SIG-M5 (cell line): ENCODE measurements around the gene RHAG.
"Not testable (repeated sequence)": the region's sequence is repeated elsewhere in the genome, so short reads cannot be mapped to it uniquely, and the experiment has no call there.

ENCODE experiments used
- DNase-seq: peaks from one replicate; lab custom pipeline; 2025; lab: John Stamatoyannopoulos, UW

RHAG gene

DNA sequence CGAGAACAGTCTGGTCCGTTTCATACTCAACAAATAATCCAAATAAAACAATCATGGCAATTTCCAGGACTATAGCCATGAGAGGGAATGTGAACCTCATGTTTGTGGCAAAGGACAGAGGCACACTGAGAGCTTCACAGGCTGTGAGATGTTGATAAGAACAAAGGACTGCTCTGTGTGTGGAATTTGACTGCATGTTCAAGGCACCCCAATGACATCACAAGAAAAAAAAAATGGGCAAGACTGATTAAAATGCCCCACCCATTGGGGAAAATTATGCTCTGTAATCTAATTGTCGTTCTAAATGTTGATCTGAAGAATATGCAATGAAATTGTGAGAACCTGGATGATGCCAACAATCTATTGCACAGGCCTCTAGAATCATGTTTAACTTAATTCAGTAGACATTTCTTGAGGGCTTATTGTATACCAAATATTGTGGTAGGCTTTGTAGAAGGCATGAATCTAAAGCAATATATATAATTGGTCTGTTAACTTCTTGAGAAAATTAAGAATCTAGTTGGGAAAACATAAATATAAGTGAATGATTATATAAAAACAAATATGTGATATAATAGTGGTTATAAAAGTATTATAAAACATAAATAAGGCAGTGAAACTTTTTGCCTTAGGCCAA, at the start of gene RHAG:
Gene RHAG, minus strand, starts transcription at position 127 of the 637 bp plus-strand sequence. Its CDS starts 27 bp downstream, at position 100.
- DNase-seq = no peak

DNA sequence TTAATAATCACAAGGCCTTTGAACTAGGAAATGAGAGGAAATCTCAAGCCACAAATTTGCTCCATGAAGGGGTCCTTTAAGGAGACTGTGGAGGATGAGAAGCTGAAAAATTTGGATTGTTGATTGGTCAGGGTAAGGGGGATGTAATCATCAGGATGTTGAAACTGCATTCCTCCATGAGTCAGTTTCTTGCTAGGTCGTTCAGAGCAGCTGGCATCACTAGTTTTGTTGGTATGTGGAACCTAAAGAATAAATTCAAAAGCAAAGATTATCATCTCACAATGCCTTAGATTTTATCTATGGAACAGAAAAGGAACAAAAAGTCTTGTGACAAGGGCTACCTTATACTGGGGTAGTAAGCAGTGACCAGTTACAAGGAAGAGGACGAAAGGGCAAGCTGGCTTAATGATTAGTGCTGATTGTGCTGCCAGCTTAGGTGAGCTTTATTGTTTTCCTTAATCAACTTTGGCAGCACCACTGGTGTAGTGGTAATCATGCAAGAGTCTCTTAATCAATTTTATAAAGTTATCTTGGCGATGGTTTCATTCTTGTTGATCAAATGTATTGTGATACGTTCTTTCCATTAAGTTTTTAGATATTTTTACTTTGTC, 40.1 kb upstream of the RHAG start:
- DNase-seq = no peak

DNA sequence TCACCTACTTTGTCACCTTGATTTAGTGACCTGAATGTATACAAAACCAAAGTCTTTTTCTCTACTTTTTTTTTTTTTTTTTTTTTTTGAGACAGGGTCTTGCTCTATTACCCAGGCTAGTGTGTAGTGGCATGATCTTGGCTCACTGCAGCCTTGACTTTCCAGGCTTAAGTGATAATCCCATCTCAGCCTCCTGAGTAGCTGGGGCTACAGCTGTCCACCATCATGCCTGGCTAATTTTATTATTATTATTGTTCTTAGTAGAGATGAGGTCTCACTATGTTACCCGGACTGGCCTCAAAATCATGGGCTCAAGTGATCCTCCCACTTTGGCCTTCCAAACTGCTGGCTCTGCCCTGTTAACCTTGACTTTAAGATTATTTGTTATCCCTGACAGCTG, 39.2 kb upstream of the RHAG start:
- DNase-seq = no peak

DNA sequence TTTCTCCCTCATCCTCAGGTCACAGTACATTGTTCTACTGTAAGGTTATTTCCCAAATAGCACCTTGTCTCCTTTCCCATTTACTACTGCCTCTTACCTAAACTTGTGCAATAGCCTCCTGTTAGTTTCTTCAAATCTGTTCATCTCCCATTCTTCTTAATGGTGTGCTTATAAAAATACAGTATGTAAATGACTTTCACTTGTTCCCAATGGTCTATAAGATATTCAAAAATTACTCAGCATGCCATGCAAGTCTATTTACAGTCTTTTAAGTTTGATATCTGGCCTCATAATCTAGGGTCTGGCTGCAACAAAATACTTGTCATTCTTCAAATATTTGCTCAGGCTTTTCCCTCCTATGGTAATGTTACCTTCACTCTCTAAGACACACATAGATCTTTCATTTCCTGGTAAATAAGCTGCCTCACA, 31.5 kb upstream of the RHAG start:
- no peak for DNase-seq

DNA sequence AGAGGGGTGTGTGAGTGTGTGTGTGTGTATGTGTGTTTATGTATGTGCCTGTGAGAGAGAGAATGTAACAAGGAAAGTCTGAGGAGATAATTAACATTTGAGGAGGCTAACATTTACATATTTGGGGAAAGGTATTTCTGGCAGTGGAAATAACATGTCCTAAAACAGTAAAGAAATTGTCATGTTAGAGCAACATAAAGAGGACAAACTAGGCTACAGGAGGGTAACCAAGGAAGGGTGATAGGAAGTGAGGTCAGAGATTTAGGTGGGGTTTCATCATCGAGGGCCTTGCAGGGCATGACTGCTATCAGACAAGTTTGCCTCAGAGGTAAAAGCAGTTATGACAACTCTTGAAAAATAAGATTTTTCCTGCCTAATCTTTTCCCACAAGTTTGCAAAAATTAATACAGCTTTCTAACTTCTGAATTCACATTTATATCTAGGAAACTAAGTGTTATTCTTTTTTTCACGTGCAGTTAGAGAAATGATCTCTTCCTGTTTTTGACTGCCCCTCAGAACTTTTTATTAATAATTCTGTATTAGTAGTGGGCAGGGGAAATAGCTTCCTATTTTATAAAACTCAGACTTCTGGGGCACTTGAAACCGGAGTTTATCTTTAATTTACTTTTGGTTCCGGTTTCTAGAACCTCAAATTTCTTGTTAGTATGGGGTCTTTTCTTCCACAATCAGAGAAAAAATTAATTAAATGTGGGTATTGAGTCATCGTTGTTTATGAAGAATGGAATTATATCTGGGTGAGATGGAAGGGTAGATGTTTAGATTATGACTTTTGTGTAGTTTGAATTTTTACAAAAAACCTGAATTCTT, 30.5 kb upstream of the RHAG start:
- DNase-seq = no peak

DNA sequence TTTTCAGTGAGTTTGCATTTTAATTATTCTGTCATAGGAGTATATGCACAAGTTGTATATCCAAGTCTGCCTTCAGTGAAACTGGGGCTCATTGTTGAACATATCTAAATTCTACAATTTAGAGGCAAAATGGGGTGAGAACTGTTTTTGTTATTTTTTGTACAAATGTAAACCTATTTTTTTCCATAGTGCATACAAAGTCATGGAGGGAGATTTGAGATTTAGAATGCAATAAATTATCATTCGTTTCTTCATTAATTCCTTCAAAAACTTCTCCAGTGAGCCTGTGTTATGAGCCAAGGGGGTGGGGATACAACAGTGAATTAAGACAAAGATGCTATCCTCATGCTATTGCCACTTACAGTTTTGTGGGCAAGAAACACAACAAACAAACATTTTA, 29.8 kb upstream of the RHAG start:
- no peak for DNase-seq

DNA sequence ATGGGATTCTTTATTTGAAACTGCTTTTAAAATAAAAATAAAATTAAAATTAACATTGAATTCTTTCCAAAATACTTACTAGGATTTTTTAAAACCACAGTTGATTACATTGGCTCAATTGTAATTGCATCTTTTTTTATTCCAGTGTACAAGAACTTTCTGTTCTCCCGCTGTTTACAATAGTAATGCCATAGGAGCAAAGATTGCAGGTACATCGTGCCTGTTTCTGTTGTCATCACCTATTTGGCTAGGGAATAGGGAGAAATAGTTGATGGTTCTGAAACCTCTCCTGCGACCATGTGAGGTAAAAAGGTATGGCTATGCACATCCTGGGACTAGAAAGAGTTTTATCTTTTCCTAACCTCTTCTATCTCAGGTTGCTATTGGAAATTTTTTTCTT, 28.2 kb upstream of the RHAG start:
- no peak for DNase-seq

DNA sequence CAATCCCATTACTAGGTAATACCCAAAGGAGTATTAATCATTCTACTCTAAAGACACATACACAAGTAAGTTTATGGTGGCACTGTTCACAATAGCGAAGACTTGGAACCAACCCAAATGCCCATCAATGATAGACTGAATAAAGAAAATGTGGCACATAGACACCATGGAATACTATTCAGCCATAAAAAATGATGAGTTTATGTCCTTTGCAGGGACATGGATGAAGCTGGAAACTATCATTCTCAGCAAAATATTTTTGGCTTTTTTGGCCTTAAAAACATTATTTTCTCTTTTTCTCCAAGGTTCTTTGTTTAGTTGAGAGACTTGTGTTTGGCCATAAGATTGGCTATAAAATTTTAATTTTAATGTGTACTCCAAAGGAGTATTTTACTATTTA, 27.4 kb upstream of the RHAG start:
- DNase-seq = not testable (repeated sequence)

DNA sequence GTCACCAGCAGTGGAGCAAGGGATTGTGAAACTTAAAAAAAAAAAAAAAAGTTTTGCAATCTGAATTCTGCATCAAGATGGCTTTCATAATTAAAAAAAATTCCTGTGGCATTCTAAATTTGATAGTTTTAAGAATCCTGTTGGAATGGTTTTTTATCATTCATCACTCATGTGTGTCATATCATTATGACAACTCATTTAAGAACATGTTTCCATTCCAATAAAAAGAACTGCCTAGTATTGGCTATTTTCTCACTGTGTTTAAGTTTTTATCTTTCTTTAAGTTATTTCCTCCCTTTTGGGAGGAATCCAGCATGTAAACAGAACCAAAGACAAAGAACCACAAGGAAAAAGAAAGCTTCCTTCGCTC, 26.2 kb upstream of the RHAG start:
- no peak for DNase-seq

DNA sequence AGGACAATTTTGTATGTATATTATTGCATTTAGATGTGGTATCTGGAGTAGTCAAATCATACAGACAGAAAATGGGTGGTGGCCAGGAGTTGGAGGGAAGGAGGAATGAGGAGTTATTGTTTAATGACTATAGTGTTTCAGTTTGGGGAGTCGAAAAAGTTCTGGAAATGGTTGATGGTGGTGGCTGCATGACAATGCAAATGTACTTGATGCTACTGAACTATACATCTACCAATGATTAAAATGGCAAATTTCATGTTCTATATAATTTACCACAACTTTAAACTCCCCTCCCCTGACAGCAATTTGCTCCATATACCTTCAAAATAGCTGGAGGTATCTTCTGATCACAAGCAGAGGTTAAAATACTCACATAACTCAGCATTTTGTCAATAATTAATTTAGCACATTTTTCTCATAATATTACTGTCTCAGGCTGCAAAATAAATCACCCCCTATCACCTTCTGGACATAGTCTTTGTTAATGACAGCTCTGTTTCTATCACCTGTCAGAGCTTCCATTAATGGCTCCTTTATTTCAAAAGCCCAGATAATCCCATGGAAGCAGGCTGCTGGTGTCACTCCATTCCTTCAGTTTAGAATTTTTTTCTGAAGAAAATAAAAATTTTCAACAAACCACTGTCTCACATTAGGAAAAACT, 25.7 kb upstream of the RHAG start:
- DNase-seq = no peak

DNA sequence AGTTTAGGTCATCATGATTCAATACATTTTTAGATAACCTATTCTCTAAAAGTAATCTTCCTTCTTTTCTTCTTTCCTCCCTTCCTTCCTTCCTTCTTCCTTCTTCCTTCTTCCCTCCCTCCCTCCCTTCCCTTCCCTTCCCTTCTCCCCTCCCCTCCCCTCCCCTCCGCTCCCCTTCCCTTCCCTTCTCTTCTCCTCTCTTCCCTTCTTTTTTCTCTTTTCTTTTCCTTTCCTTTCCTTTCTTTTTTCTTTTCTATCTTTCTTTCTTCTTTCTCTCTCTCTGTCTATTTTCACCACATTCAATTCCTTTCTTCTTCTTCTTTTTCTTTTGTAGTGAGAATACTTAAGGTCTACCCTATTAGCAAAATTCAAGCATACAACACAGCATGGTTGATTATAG, 17.3 kb upstream of the RHAG start:
- DNase-seq = no peak

DNA sequence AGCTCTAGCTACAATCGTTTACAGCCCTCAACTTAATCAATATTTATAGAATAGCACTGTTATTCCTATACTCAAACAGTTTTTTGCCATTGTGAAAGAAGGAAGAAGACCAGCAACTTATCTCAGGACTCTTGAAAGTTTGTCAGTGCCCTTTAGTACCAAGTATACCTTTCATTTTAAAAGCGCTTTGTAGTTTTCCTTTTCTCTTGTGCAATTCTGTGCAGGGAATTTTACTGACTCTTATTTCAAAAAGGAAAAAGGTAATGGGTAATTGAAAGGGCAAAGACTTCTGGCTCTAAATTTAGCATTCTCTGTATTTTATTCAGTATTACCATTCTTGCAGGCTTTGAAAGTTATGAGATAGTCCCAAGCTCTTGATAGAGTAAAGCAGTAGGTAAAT, 16.8 kb upstream of the RHAG start:
- no peak for DNase-seq

DNA sequence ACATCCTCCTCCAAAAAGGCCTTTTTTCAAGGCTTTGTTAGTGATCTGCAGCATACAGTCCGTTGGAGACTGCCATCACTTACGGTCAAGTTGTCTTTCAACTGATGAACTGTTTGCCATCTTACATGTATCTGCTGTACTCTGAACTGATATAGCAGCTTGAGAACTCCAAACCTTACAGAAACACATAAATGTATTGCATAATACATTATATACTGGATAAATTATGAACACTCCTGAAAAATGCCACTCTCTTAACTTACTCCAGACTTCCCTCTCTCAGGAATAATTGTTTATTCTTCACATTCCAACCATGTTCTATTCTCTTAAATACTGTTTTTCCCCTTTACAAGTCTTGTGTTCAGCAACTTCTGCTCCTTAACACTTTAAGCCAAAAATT, 14.6 kb upstream of the RHAG start:
- no peak for DNase-seq

DNA sequence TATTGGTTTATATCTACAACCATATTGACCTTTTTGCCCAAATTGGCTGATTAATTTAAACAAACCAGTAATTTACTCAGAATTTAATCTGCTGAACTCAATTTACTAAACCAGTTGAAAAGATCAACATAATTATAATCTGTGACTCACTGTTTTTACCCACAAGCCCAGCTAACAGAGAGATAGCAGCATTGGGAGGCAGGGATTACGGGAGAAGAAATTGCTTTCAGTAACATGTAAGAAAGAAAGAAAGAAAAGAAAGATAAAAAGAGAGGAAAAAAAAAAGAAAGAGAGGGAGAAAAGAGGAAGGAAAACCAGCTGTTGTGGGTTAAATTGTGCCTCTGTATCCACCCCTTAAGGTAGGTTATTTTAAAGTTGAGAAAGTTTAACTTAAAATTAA, 13.3 kb upstream of the RHAG start:
- no peak for DNase-seq

DNA sequence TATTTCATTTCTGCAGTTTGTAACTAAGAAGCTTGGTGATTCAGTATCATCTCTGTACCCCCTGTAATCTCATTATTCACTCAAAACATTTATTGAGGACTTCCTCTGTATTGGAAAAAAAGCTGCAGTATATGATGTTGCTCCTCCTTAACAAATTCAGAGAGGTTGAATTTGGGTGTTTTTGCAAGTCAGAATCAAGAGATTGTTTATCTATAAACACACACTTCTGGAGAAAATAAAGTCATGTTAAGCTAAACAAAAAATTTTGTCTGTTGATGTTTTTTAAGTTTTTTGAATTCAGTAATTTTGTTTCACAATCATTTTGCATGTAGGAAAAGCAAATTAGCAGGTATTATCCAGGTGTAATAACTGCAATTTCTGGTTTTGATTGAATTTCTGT, 11.4 kb upstream of the RHAG start:
- no peak for DNase-seq

DNA sequence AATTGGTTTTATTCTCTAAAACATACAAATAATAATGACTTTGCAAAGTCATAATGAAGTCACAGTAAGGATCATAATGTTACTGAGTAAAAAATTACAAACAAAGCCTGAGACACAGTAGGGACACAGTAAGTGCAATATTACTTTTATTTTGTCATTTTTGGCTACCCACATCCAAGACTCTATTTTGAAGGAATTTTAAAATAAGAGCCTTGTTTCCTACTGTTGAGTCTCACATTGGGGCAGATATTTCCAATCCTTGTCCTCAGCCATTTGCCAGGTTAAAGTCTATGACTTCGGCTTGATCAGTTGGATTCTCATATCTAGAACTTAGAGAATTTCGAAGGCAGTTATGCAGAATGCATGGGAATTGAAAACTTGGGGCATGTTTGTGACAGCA, 10.8 kb upstream of the RHAG start:
- no peak for DNase-seq

DNA sequence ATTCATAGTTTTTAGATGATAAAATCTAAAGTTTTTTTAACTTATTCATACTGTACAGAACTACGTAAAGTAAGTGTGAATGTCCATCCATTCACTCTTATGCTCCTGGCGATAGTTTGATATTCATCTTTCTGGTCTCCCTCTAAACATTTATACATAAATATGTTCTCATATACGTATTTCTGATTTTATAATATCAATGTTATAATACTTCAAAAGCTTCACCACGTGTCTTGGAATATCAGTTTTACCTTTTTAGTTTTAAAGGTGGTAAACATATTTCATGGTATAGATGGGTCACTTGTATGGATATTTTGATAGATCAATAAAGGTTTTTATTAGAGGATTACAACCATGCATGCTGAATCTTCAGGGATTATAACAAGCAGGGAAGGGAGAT, 10.3 kb upstream of the RHAG start:
- no peak for DNase-seq

DNA sequence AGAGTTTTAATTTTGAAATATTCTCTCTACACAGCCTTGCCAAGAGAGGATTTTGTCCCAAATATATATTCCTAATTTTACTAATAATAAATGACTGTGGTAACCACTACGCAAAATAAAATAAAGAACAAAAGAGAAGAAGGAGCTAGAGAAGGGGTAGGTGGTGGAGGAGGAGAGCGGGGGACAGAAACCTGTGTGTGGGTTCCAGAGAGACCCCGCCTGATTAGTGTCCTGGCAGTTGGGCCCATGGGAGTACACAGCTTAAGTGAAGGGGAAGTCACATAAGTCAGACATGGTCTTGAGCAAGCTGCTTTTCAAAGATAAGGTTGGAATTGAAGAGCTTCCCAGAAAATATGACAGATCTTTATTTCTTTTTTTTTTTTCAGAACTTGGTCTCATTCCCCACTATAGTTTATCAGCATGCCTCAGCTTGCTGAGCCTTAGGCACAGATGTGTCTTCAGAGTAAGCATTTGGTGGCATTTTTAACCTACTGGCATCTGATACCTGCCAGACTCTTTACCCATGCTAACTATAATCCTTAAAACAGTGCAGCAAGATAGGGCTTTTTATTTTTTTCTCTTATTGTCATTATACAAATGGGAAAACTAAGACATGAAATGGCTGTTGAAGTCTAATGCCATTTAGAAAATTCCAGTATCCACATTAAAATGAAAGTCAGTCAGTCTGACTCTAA, 9.6 kb upstream of the RHAG start:
- no peak for DNase-seq

DNA sequence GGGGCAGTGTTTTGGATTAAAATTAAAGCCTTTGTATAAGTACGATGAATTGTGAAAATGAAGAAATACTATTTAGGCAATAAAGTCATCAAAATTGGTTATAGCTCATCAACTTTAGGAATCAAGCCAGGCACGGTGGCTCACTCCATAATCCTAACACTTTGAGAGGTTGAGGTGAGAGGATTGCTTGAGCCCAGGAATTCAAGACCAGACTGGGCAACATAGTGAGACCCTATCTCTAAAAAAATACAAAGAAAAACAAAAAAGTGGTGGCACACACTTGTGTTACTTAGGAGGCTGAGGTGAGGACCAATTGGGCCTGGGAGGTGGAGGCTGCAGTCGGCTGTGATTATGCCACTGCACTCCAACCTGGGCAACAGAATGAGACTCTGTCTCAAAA, 8.5 kb upstream of the RHAG start:
- DNase-seq = no peak

DNA sequence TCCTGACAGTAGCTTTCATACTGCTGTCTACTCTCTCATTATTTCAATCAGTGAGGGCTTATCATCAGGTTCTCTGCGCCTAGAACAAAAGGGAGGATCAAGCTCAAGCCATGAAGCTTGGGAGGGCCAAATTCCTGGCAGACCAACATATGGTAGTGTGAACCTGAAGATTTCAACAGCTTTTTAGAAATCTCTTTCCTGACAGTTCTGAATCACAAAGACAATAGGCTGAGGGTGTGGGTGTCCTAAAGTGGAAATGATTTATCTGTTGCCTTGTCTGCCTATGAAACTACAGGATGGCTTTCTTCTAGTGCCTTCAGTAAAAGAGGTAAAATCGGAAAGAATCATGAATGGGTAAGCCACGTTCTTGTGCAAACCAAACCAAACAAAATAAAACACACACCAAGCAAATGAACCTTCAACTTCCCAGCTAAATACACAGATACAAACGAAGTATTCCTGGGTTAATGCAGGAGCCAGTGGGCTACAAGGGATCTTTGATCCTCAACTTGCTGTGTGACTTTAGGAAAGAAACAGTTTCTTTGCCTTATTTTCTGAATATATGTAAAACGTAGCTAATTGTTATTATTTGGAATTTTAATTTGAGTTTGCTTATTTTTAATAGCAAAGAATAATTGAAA, 2.7 kb upstream of the RHAG start:
- DNase-seq = no peak

DNA sequence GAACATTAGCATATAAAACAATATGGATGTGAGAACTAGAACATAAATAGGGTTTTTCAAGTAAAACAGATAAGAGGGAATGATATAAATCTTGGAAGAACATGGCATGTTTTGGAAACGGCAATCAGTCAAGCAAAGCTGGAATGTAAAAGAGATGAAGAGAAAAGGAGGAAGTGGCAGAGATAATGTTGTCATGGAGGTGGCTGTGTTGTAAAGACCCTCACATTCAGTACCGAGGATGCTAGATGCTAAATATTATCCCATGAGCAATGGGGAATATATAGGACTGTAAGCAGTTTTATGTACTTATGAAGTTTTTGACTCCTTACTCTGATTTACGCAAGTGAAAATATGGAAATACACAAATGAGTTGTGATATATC, 702 bp upstream of the RHAG start:
- no peak for DNase-seq
